Transverse colon (tissue), 4 donors: ENCODE data around the gene CYB5R4.

Source experiments
- POLR2AphosphoS5 ChIP-seq, 3 donors: sonication (generic); formaldehyde crosslinking; IDR thresholded peaks; one replicate each; pipeline ENCODE4 v1.6.1; 2016; ENCODE audit warnings: antibody characterized with exemption in 3 of 3
- TF ChIP-seq, protein P1 (sequence below), 5 experiments: fragments of 200-600 bp in 3 of 5; fragments of 450-650 bp in 2 of 5; sonication (generic) in 3 of 5; IDR thresholded peaks; 1 replicate in 2 of 5; 2 replicates in 3 of 5; pipeline ENCODE4 v1.5.1; 2016 to 2017; ENCODE audit warnings: antibody characterized with exemption in 5 of 5, inconsistent platforms in 3 of 5, mild to moderate bottlenecking in 2 of 5, moderate library complexity in 1 of 5

- TF ChIP-seq POLR2AphosphoS5 (IDR thresholded peaks at IDR 0.05) = no peak
- TF ChIP-seq, protein P1, sequence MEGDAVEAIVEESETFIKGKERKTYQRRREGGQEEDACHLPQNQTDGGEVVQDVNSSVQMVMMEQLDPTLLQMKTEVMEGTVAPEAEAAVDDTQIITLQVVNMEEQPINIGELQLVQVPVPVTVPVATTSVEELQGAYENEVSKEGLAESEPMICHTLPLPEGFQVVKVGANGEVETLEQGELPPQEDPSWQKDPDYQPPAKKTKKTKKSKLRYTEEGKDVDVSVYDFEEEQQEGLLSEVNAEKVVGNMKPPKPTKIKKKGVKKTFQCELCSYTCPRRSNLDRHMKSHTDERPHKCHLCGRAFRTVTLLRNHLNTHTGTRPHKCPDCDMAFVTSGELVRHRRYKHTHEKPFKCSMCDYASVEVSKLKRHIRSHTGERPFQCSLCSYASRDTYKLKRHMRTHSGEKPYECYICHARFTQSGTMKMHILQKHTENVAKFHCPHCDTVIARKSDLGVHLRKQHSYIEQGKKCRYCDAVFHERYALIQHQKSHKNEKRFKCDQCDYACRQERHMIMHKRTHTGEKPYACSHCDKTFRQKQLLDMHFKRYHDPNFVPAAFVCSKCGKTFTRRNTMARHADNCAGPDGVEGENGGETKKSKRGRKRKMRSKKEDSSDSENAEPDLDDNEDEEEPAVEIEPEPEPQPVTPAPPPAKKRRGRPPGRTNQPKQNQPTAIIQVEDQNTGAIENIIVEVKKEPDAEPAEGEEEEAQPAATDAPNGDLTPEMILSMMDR (IDR thresholded peaks at IDR 0.05) = no peak
Measured at GRCh38 chr6:83827050-83827449, 32.4 kb upstream of the CYB5R4 start.
